ENCODE results near the gene PCCA. TPM values are rescaled to one million over a fixed set of nuclear protein-coding genes. Genes with fewer than 3 reads are reported as not detected.

Gene PCCA
- total RNA-seq, 4 donors from 2014 or later, result 33.8 to 40.3 (median 39.0) TPM

DNA sequence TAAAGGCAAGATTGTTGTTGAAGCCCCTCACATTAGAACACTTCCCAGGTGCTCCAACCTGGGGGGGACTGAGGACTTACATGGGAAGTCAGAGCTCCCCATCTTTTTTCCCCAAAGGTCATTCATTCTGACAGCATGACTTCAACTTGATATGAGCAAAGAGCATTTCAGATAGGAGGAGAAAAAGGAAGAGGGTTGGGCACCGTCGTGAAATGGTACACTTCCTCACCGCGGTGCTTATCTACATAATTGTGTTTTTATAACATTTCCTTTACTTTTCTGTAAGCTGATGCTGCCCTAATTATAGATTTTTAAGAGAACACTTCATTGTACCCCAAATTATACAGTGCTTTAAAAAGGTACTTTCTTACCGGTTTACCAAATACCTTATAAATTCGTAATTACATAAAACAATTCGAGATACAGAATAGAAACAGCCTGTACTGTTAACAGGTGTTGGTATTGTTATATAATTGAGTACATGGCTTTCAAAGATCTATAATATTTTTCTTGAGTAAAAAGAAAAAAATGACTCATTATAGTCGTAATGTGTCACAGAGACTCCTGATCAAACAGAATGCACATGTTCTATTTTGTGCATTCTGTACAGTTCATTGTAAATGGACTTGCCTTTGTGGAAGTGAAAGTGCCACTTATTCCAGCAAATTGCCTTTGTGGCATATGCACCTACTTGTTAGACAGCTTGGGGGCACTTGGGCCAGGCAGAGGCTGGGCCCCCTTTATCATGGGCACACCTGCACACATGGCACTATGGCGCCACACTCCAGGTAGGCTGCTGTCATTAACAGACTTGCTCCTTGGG, 417.9 kb downstream of the PCCA start:
- intact Hi-C loops (cut with DNase I), result no loop called here
- no peaks in the 10 kb centered on the region for H3K36me3 ChIP-seq
- no peaks in the 10 kb centered on the region for H3K9me3 ChIP-seq
- WGBS, result 78% methylated on average over 9 of the region's 9 CpGs
- DNase-seq (ENCODE audit: extremely low spot score), result no peak
- TF ChIP-seq POLR2AphosphoS5 (IDR thresholded peaks at IDR 0.05) (no peak), EP300 (IDR thresholded peaks at IDR 0.05) (no peak), POLR2A (IDR thresholded peaks at IDR 0.05; ENCODE audit: low read depth) (no peak)
- TF ChIP-seq, protein P1, sequence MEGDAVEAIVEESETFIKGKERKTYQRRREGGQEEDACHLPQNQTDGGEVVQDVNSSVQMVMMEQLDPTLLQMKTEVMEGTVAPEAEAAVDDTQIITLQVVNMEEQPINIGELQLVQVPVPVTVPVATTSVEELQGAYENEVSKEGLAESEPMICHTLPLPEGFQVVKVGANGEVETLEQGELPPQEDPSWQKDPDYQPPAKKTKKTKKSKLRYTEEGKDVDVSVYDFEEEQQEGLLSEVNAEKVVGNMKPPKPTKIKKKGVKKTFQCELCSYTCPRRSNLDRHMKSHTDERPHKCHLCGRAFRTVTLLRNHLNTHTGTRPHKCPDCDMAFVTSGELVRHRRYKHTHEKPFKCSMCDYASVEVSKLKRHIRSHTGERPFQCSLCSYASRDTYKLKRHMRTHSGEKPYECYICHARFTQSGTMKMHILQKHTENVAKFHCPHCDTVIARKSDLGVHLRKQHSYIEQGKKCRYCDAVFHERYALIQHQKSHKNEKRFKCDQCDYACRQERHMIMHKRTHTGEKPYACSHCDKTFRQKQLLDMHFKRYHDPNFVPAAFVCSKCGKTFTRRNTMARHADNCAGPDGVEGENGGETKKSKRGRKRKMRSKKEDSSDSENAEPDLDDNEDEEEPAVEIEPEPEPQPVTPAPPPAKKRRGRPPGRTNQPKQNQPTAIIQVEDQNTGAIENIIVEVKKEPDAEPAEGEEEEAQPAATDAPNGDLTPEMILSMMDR (IDR thresholded peaks at IDR 0.05), result no peak
- H3K4me3 ChIP-seq, result no peak overlapping the region
- H3K27me3 ChIP-seq, result no peaks in the 10 kb centered on the region
- H3K4me1 ChIP-seq, result no peaks in the 10 kb centered on the region
- H3K27ac ChIP-seq (replicated peaks in 1 of 4), result no peak overlapping the region

GRCh38 chr13:100508455-100508854, 419.6 kb downstream of the PCCA start:
- no peak for DNase-seq (ENCODE audit: extremely low spot score)
- no peak overlapping the region for H3K4me3 ChIP-seq
- WGBS, result 91% methylated on average over 6 of the region's 6 CpGs
- no peaks in the 10 kb centered on the region for H3K9me3 ChIP-seq
- H3K4me1 ChIP-seq, result no peaks in the 10 kb centered on the region
- no peak for TF ChIP-seq POLR2A (IDR thresholded peaks at IDR 0.05; ENCODE audit: low read depth)
- TF ChIP-seq, protein P1 (IDR thresholded peaks at IDR 0.05), result no peak
- TF ChIP-seq EP300 (IDR thresholded peaks at IDR 0.05), result no peak
- TF ChIP-seq POLR2AphosphoS5 (IDR thresholded peaks at IDR 0.05), result no peak
- intact Hi-C loops (cut with DNase I), result no loop called here
- H3K27me3 ChIP-seq, result no peaks in the 10 kb centered on the region
- no peaks in the 10 kb centered on the region for H3K36me3 ChIP-seq
- H3K27ac ChIP-seq (replicated peaks in 1 of 4), result no peak overlapping the region

GRCh38 chr13:100508996-100509395, 420.1 kb downstream of the PCCA start:
- Histone ChIP-seq H3K4me3 (no peak overlapping the region), H3K27ac (replicated peaks in 1 of 4) (no peak overlapping the region), H3K9me3 (no peaks in the 10 kb centered on the region), H3K36me3 (no peaks in the 10 kb centered on the region), H3K27me3 (no peaks in the 10 kb centered on the region), H3K4me1 (peaks cover 0 to 2% (median under 1%) of the 10 kb centered on the region in 4 donors)
- WGBS, result 88% methylated on average over 8 of the region's 8 CpGs
- DNase-seq (ENCODE audit: extremely low spot score), result no peak
- TF ChIP-seq POLR2A (IDR thresholded peaks at IDR 0.05; ENCODE audit: low read depth), result no peak
- TF ChIP-seq EP300 (IDR thresholded peaks at IDR 0.05), result no peak
- TF ChIP-seq POLR2AphosphoS5 (IDR thresholded peaks at IDR 0.05), result no peak
- TF ChIP-seq, protein P1 (IDR thresholded peaks at IDR 0.05), result no peak
- intact Hi-C loops (cut with DNase I), result no loop called here

DNA sequence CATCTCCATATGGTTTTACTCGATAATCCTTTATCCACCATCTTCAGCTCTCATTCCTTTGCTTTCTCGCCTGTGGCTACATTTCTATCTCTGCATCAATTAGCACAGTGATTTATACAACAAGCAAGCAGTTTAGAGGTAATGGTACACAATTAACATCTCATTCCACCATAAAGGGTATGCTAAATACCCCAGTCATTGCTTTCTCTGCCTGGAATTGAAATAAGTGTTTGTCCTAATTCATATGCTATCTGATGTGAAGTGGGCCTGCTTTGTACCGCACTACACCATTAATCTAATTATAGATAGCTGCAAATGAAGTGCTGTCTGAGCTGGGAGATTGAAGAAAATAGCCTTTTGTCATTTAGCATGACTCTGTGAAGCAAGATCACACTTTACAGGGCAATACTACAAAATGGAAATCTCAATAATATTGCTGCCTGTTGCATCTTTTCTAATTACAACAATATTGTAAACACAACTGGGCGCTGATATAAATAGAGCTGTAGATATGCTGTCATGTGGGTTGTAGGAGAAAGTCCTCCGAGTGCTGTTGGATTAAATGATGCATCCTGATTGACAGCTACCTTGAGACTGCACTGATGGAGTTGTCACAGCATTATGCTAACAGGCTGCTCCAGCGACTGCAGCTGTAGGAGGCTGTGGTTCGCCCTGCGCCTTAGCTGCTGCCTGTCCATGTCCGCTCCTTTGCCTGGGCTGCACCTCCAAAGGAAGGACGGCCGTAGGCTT, 421.5 kb downstream of the PCCA start:
- 90% methylated on average over 11 of the region's 11 CpGs for WGBS
- no peak for TF ChIP-seq EP300 (IDR thresholded peaks at IDR 0.05)
- TF ChIP-seq POLR2AphosphoS5 (IDR thresholded peaks at IDR 0.05), result no peak
- TF ChIP-seq, protein P1 (IDR thresholded peaks at IDR 0.05), result no peak
- no peak for TF ChIP-seq POLR2A (IDR thresholded peaks at IDR 0.05; ENCODE audit: low read depth)
- Histone ChIP-seq H3K27me3 (no peaks in the 10 kb centered on the region), H3K4me3 (no peak overlapping the region), H3K9me3 (no peaks in the 10 kb centered on the region), H3K36me3 (no peaks in the 10 kb centered on the region), H3K4me1 (peaks cover 0 to 12% (median 4%) of the 10 kb centered on the region in 4 donors), H3K27ac (replicated peaks in 1 of 4) (no peak overlapping the region)
- intact Hi-C loops (cut with DNase I), result loop anchor here (10.0 kb wide), 2 partner anchors 276 to 596 kb away; no protein-coding TSS in a partner anchor
- DNase-seq (ENCODE audit: extremely low spot score), result no peak

All from esophagus muscularis mucosa (tissue), 4 donors.